Measurements from ENCODE around the gene FBXL7. TPM values are rescaled to one million over a fixed set of nuclear protein-coding genes. Genes with fewer than 3 reads are reported as not detected.

Gene FBXL7
- total and polyA plus RNA-seq, 2 of the 8 experiments (the other 6 are each of a cell fraction or from before 2014, with no cell fraction given) = 17.7 to 17.8 TPM

- Histone ChIP-seq H3K79me2 (ENCODE audit: control insufficient read depth in 1 of 2, insufficient read depth in 2 of 2, low read length in 2 of 2) (peaks cover 0 to 14% of the 10 kb centered on the region in 2 experiments; a peak in 3 of 4 replicates), H3K23me2 (ENCODE audit: low read depth, low read length) (no peaks in the 10 kb centered on the region), H3K23ac (ENCODE audit: insufficient read length) (no peak overlapping the region), H3K56ac (replicated peaks; ENCODE audit: insufficient read length, low read depth, low read length) (no peak overlapping the region), H3K27me3 (replicated peaks in 1 of 4; ENCODE audit: control insufficient read depth in 3 of 4, extremely low read depth in 1 of 4, insufficient read depth in 3 of 4, low read length in 3 of 4) (no peaks in the 10 kb centered on the region), H4K20me1 (replicated peaks in 1 of 2; ENCODE audit: control insufficient read depth in 1 of 2, insufficient read depth in 2 of 2, low read length in 2 of 2) (no peaks in the 10 kb centered on the region), H3K4me2 (ENCODE audit: insufficient read depth in 1 of 2, low read depth in 2 of 2, low read length in 2 of 2) (no peak overlapping the region), H3K4me3 (ENCODE audit: extremely low read depth in 1 of 4, insufficient read depth in 2 of 4, low read depth in 3 of 4, low read length in 4 of 4) (no peak overlapping the region), H3K14ac (ENCODE audit: insufficient read length) (no peak overlapping the region), H3K4me1 (replicated peaks in 1 of 4; ENCODE audit: control insufficient read depth in 3 of 4, insufficient read depth in 4 of 4, low read length in 3 of 4) (no peaks in the 10 kb centered on the region; a peak in 2 of 7 replicates), H2AFZ (ENCODE audit: low read length) (no peak overlapping the region), H3K18ac (ENCODE audit: extremely low read depth, low read length) (no peak overlapping the region), H4K91ac (replicated peaks; ENCODE audit: insufficient read length, low read length) (no peak overlapping the region), H3K79me1 (ENCODE audit: low read depth, low read length) (no peaks in the 10 kb centered on the region), H3K36me3 (ENCODE audit: control insufficient read depth in 2 of 4, insufficient read depth in 4 of 4, low read length in 3 of 4) (peaks cover 0 to 3% (median 0%) of the 10 kb centered on the region in 4 experiments; a peak in 1 of 8 replicates), H2BK5ac (ENCODE audit: low read depth, low read length) (no peak overlapping the region), H3K4ac (replicated peaks; ENCODE audit: insufficient read length, low read depth, low read length) (no peak overlapping the region), H3K27ac (ENCODE audit: low read depth, low read length) (no peak overlapping the region), H4K8ac (ENCODE audit: extremely low read depth, insufficient read depth, low read length) (no peak overlapping the region), H3K9ac (replicated peaks in 1 of 4; ENCODE audit: extremely low read depth in 1 of 4, low read depth in 3 of 4, low read length in 3 of 4) (no peak overlapping the region), H2BK120ac (replicated peaks; ENCODE audit: low read depth, low read length) (no peak overlapping the region), H2BK12ac (ENCODE audit: low read depth, low read length) (no peak overlapping the region), H3K9me3 (ENCODE audit: insufficient read depth in 2 of 2, low read depth in 1 of 2, low read length in 1 of 2) (no peaks in the 10 kb centered on the region), H4K5ac (ENCODE audit: insufficient read length, low read depth, low read length) (no peak overlapping the region), H2AK5ac (ENCODE audit: low read depth, low read length) (no peak overlapping the region), H2BK20ac (ENCODE audit: low read length) (no peak overlapping the region), H2BK15ac (ENCODE audit: low read length) (no peak overlapping the region)
- CTCF ChIA-PET (ENCODE audit: partially characterized antibody) = interaction anchor here (1.0 to 2.5 kb wide), 3 partner anchors 9 to 22 kb away, joined by 5 to 12 read pairs (median 6); no protein-coding TSS in a partner anchor
- WGBS, 2 experiments (ENCODE audit: extremely low coverage in 1 of 2, insufficient coverage in 1 of 2, insufficient read length in 1 of 2, insufficient replicate concordance in 2 of 2, low coverage in 1 of 2, low lambda C conversion rate in 2 of 2, missing lambda C conversion rate in 1 of 2) = 82% methylated on average over 10 of the region's 10 CpGs; no CpG with 5 or more reads in 1 of the 2 experiments
- POLR2A ChIA-PET (ENCODE audit: partially characterized antibody) = no interaction called here
- no peak for DNase-seq (ENCODE audit: low read depth in 1 of 2, low spot score in 2 of 2)
- FAIRE-seq = no peak
- no peak for TF ChIP-seq RFX5 (IDR thresholded peaks at IDR 0.05; ENCODE audit: borderline replicate concordance, low read depth, low read length)
- no peak for TF ChIP-seq CTCF (IDR thresholded peaks at IDR 0.05; ENCODE audit: control extremely low read depth in 1 of 3, insufficient read depth in 1 of 3, low read depth in 1 of 3, low read length in 3 of 3)
- TF ChIP-seq BCL11A (IDR thresholded peaks at IDR 0.05; ENCODE audit: low read depth in 2 of 2, low read length in 2 of 2) = no peak
- TF ChIP-seq KDM5A (IDR thresholded peaks at IDR 0.05; ENCODE audit: low read length) = no peak
- TF ChIP-seq ZNF274 (IDR thresholded peaks at IDR 0.05; ENCODE audit: borderline replicate concordance, extremely low read depth, low read length) = no peak
- TF ChIP-seq RAD21 (IDR thresholded peaks at IDR 0.05 in 1 of 2, conservative IDR thresholded peaks at IDR 0.05 in 1 of 2; ENCODE audit: low read depth in 2 of 2, low read length in 2 of 2) = no peak
- no peak for TF ChIP-seq MAX (IDR thresholded peaks at IDR 0.05)
- TF ChIP-seq RBBP5 (IDR thresholded peaks at IDR 0.05; ENCODE audit: borderline replicate concordance, low read depth, low read length) = no peak
- TF ChIP-seq FOSL1 (IDR thresholded peaks at IDR 0.05; ENCODE audit: insufficient read depth, low read depth, low read length) = no peak
- TF ChIP-seq, protein P1, sequence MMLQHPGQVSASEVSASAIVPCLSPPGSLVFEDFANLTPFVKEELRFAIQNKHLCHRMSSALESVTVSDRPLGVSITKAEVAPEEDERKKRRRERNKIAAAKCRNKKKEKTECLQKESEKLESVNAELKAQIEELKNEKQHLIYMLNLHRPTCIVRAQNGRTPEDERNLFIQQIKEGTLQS (IDR thresholded peaks at IDR 0.05; ENCODE audit: insufficient read depth, low read depth, low read length) = no peak
Measured at GRCh38 chr5:15577132-15577531, 77.2 kb downstream of the FBXL7 start.

All from H1 (cell line).